Astrocyte of the cerebellum (primary cell): ENCODE data around the gene GALNT14.

Experiments used
- DNase-seq: peaks from one replicate; pipeline ENCODE4 v3.0.0-alpha.2; 2011; ENCODE audit warnings: low read depth
- H3K4me3 ChIP-seq: 2 replicates; pipeline ENCODE4 v1.5.1; 2011; ENCODE audit warnings: mild to moderate bottlenecking, low read depth, low read length, moderate library complexity
- in situ Hi-C: cut with HindIII; loops from 2 replicates; pipeline ENCODE4 v1.10.0; 2017; ENCODE audit warnings: low sequenced_read_pairs
- TF ChIP-seq, protein P1 (sequence below): IDR thresholded peaks from 2 replicates; pipeline ENCODE4 v1.5.1; 2012; ENCODE audit warnings: low read length, low read depth, moderate library complexity, mild to moderate bottlenecking; ENCODE audit errors: missing control alignments

The GALNT14 gene

DNA sequence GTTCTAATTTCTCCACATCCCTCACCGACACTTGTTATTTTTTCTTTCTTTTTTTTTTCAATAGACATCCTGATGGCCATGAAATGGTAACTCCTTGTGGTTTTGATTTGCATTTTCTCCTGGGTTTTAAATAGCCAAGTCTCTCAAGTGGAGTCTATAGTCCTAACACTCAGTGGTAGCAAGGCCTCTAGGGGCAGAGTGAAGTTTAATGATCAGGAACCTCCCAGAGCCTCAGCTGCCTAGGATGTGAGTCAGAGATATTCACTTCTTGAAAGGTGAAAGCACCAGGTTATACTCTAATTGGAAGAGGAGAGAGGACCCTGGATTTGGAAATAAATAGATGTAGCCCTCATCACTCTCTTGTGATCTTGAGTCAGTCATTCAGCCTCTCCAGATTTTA lies 268.3 kb downstream of the GALNT14 start:
- no peak for DNase-seq
- TF ChIP-seq, protein P1, sequence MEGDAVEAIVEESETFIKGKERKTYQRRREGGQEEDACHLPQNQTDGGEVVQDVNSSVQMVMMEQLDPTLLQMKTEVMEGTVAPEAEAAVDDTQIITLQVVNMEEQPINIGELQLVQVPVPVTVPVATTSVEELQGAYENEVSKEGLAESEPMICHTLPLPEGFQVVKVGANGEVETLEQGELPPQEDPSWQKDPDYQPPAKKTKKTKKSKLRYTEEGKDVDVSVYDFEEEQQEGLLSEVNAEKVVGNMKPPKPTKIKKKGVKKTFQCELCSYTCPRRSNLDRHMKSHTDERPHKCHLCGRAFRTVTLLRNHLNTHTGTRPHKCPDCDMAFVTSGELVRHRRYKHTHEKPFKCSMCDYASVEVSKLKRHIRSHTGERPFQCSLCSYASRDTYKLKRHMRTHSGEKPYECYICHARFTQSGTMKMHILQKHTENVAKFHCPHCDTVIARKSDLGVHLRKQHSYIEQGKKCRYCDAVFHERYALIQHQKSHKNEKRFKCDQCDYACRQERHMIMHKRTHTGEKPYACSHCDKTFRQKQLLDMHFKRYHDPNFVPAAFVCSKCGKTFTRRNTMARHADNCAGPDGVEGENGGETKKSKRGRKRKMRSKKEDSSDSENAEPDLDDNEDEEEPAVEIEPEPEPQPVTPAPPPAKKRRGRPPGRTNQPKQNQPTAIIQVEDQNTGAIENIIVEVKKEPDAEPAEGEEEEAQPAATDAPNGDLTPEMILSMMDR: no peak
- in situ Hi-C loops: no loop called here
- H3K4me3 ChIP-seq: no peak overlapping the region

DNA sequence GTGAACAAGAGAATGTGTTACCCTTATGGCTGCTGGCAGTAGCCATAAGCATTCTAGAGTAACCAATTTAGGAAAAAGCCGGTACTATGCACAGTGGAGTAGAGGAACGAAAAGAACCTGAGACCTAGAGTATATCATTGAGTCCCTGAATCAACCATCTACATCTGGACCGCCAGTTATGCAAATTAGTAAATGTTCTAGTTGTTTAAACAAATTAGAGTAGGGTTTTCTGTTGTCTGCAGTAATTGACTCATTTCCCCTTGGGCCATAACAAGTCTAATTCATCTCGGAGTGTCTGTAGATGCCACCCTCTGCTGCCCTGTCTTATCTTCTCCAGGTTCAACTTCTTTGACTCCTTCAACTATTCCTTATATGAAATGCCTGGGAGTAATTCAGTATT lies 270.9 kb downstream of the GALNT14 start:
- H3K4me3 ChIP-seq: no peak overlapping the region
- TF ChIP-seq, protein P1: no peak
- DNase-seq: no peak
- in situ Hi-C loops: no loop called here

- TF ChIP-seq, protein P1: no peak
- in situ Hi-C loops: no loop called here
- DNase-seq: no peak
- no peak overlapping the region for H3K4me3 ChIP-seq
These were observed 271.3 kb downstream of the GALNT14 start for GRCh38 chr2:30866974-30867373.

DNA sequence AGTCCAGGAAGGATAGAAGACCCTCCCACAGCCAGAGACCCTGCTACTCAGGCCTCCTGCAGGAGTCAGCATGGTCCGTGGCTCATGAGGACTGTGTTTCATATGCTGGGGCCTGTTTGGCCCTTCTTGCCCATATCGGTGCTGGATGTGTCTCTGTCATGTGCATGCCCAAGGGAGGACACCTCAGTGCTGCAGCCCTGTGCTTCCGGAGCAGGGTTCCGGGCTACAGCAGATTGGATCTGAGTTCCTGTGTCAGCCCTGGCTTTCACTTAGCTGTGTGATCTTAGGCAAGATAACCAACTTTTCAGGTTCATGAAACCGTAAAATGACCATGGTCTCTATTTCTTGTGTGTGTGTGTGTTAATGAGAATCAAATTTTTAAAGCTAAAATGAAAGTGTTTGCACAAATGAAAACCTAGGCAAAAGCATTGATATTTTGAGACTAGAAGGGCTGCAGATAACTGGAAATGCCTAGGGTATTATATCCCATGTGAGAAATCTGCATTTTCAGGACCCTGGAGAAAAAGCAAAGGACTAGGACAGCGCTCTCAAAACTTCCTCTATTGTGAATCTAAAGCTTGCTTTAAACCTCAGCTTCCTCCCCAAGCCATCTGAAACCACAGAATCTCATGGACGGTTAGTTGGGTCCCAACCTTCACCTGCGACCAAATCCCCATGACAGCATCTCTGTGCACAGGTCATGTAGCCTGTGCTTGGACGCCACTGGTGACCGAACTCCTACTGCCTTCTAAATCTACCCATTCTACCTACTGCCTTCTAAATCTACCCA lies 272.2 kb downstream of the GALNT14 start:
- in situ Hi-C loops: no loop called here
- no peak overlapping the region for H3K4me3 ChIP-seq
- no peak for DNase-seq
- TF ChIP-seq, protein P1: no peak

- TF ChIP-seq, protein P1: no peak
- in situ Hi-C loops: no loop called here
- DNase-seq: no peak
- no peak overlapping the region for H3K4me3 ChIP-seq
These were observed 273.0 kb downstream of the GALNT14 start for GRCh38 chr2:30865243-30865642.

DNA sequence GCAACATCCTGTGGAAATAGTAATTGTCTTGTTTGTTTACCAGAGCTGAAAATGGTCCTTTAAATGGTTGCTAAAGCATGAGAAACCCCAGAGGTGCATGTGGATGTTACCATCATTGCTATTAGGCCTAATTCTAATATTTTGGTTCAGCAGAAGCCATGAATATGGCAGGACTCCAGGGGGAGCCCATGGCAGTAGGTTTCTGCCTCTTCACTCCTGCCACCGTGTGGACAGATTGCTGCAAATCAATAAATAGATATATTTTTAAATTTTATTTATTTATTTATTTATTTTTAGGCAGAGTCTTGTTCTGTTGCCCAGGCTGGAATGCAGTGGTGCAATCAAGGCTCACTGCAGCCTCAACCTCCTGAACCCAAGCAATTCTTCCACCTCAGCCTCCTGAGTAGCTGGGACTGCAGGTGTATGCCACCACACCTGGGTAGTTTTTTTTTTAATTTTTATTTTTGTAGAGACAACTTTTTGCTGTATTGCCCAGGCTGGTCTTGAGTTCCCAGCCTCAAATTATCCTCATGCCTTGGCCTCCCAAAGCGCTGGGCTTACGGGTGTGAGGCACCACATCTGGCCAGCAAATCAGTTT lies 276.1 kb downstream of the GALNT14 start:
- in situ Hi-C loops: no loop called here
- TF ChIP-seq, protein P1: peak; percentile 62
- DNase-seq: peak; percentile 39
- H3K4me3 ChIP-seq: no peak overlapping the region
